ENCODE results near the gene MAN2B1.
"Not testable (repeated sequence)": the region's sequence is repeated elsewhere in the genome, so short reads cannot be mapped to it uniquely, and the experiment has no call there.

MAN2B1 gene

DNA sequence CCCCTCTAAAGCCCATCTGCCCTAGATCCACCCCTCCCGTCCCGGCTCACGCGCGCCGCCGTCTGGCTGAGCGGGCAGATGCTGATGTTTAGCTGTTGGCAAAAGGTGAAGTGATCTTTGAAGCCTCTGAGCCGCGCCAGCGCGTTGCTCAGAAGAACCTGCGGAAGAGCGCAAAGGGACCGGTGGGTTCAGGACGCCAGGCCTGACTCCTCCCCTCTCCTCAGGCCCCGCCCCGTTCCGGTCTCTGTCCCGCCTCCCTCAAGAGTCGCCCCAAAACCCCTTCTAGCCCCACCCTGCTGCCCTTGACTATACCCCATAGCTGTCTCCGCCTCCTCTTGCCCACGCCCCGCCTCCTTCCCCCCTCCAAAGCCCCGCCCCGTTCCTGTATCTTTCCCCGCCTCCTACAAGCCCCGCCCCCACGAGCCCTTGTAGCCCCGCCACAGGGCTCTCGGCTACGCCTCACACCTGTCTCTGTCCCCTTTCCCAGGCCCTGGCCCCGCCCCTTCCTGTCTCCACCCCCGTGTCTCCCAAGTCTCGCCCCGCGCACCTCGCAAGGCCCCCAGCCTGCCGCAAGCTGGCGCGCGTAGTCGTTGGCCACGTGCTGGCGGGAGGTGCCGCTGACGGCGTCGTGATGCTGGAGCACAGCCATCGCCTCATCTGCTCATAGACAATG, 9.5 kb downstream of the MAN2B1 start:
- DNase-seq, result no peak

- DNase-seq, result no peak
These were observed 11.0 kb downstream of the MAN2B1 start for GRCh38 chr19:12655546-12655945.

- no peak for DNase-seq
These were observed 14.3 kb downstream of the MAN2B1 start for GRCh38 chr19:12652219-12652618.

- DNase-seq, result no peak
These were observed 16.6 kb downstream of the MAN2B1 start for GRCh38 chr19:12649941-12650340.

DNA sequence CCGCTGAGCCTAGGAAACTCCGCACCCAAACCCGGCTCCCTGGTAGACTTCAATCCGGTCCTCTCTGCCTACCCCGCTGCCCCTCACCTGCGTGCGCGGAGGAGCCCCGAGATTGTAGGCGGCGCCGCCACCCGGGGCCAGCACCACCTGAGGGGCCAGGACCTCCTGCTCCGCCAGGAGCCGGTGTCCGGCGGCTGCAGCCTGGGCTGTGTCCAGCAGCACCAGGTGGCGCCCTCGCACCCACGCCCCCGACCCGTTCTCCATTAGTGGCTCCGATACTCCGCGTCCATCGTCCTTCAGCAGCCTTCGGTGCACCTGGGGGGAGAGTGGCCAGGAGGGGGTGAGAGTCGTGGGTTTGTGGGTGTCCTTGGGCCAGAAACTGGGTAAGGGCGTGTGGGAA, 18.5 kb downstream of the MAN2B1 start:
- no peak for DNase-seq

GRCh38 chr19:12647490-12648071, 19.0 kb downstream of the MAN2B1 start:
- DNase-seq, result no peak

DNA sequence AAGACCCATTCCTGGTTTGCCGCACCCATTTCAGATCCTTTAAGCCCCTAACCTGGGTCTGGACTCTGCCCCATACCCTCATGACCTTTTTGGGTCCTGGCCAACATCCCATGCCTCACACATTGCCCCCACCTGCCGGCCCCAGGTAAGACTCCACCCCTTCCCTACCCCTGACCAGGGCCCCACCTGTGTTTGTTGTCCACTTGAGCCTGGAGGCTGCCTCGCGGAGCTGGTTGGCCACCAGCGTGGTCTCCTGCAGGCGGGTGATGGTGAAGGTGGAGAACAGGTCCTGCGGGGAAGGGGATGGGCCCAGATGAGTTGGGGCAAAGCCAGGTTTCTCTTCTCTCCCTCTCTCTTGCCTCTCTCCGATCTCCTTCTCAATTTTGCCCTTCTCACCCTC, 19.5 kb downstream of the MAN2B1 start:
- no peak for DNase-seq

GRCh38 chr19:12646551-12646950, 20.0 kb downstream of the MAN2B1 start:
- no peak for DNase-seq

- DNase-seq, result not testable (repeated sequence)
These were observed 22.8 kb downstream of the MAN2B1 start for GRCh38 chr19:12643716-12644115.

DNA sequence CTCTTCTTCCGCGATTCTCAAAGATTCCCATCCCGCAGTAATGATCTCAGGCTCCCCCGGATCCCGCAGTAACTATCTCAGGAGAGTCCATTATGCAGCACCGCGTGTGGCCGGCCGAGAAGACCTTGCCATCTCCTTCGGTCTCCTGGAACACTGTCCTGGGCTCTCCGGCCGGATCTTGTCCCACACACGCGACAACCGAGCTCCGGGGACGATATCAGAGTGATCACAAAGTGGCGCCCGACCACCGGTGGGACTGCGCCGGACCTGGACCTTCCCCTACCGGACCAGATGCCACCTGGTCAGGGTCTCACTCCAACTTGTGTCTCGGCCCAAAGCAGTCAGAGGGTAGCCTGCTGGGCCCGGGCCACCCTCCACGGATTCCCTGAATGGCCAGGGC, 24.0 kb downstream of the MAN2B1 start:
- no peak for DNase-seq

- no peak for DNase-seq
These were observed 25.1 kb downstream of the MAN2B1 start for GRCh38 chr19:12641456-12641855.

DNA sequence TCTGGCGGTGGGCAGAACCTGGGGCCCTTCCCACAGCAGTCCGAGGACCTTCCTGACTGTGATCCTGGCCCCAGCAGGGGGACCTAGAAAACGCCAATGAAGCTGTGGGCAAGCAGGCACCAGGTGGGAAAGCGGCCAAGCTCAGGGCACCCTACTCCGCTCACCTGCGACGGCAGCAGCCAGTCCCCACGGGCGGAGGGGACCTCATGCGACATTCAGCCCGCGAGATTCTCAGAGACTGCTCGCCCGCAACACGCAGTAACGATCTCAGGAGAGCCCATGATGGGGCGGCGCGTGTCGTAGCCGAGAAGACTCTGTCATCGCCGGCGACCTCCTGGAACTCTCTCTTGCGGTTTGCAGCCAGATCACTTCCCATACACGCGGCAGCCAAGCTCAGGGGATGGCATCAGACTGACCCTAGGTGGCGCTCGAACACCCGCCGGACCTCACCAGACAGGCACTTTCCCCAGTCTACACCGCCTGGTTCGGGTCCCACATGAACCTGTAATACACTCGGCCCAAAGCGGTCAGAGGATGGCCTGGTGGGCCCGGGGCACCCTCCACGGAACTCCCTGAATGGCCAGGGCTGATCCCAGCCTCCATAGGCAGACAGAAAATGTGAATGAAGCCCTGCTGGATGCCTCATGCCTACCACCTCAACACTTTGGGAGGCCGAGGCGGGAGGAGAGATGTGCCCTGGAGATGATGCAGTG, 26.5 kb downstream of the MAN2B1 start:
- peak; percentile 70 for DNase-seq

DNA sequence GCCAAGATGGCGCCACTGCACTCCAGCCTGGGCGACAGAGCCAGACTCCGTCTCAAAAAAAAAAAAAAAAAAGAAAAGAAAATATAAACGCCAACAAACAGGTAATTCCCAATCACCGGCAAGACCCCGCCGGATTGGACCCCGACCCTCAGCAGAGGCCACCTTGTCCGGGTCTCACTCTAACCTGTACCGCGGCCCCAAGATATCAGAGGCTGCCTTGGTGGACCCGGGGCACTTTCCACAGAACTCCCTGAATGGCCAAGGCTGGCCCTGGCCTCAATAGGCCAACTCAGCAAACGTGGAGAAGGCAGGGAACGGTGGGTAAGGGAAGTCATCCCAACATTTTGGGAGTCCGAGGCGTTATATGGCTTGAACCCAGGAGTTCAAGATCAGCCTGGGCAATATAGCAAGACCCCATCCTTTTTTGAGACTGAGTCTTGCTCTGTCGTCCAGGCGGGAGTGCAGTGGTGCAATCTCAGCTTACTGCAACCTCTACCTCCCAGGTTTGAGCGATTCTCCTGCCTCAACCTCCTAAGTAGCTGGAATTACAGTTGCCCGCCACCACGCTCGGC, 27.8 kb downstream of the MAN2B1 start:
- no peak for DNase-seq

DNA sequence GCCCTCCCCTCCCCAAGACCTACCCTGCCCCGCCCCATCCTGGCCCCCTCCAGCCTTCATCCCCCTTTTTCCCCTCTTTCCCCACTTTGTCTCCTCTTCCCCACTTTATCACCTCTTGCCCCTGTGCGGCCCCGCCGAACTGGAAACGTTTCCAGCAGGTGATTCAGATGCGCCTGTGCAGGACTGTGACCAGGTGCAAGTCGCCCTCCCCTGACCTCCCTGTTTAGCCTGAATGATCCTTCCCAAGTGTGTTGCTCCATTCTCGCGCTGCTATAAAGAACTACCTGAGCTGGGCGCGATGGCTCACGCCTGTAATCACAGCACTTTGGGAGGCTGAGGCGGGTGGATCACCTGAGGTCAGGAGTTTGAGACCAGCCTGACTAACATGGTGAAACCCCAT, 29.9 kb downstream of the MAN2B1 start:
- no peak for DNase-seq

- DNase-seq, result no peak
These were observed 37.3 kb downstream of the MAN2B1 start for GRCh38 chr19:12629215-12629614.

- DNase-seq, result no peak
These were observed 38.2 kb downstream of the MAN2B1 start for GRCh38 chr19:12628040-12629022.

GRCh38 chr19:12626958-12627357, 39.6 kb downstream of the MAN2B1 start:
- DNase-seq, result no peak

DNA sequence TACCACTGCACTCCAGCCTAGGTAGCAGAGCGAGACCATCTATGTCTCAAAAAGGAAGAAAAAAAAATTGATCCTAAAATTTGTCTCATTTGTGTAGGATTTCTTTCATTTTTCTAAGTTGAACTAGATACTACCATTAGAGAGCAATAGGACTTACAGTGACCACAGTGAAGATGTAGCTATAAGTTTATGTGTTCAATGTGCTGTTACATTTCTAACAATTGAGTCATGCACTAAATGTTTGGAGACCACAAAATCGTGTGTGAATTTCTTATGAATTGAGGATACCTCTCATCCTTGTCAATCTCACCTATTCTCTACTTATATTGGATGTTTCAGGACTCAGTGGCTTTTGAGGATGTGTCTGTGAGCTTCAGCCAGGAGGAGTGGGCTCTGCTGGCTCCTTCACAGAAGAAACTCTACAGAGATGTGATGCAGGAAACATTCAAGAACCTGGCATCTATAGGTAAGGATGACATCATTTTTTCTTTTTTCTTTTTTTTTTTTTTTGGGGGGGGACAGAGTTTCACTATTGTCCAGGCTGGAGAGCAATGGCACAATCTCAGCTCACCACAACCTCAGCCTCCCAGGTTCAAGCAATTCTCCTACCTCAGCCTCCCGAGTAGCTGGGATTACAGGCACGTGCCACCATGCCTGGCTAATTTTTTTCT, 43.0 kb downstream of the MAN2B1 start:
- no peak for DNase-seq

GRCh38 chr19:12621253-12622024, 45.1 kb downstream of the MAN2B1 start:
- DNase-seq, result not testable (repeated sequence)

DNA sequence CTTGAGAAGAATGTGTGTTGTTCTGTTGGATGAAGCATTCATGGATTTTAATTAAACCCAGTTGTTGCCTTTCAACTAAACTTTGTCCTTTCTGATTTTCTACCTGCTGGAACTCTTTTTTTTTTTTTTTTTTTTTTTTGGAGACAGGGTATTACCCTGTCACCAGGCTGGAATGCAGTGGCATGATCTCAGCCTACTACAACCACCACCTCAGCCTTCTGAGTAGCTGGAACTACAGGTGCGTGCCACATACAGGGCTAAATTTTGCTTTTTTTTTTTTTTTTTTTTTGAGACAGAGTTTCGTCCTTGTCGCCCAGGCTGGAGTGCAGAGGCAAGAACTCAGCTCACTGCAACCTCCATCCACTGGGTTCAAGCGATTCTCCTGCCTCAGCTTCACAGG, 48.9 kb downstream of the MAN2B1 start:
- no peak for DNase-seq

DNA sequence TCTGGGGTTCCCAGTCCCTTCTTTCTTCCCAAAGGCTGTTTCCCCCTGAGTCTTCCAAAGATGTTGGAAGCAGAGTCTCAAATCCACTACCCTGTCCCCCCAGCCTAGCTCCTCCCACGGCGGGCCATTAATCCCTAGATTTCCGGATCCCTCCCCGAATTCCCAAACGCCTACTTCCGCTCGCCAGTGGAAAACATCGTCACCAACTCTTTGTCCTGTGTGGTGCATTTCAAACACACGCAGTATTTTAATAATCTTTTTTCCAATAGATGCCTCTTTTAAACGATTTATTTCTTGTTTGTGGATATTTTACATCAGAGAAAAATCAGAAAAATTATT, 55.2 kb downstream of the MAN2B1 start:
- DNase-seq, result peak; percentile 12
